Stimulated activated CD4-positive, alpha-beta T cell treated with anti-CD3 and anti-CD28 coated beads, Interleukin-15, amount 100 ng/mL, for 48 hours (primary cell): ENCODE measurements around the gene LHFPL5.

ENCODE experiments used
- DNase-seq, 2 donors: peaks; one replicate each; pipeline ENCODE4 v3.0.0-alpha.2; 2020; ENCODE audit warnings: low read depth in 2 of 2

Gene LHFPL5

GRCh38 chr6:35804996-35805736 is at the start of gene LHFPL5:
TSS of gene LHFPL5 (plus strand) at chr6:35805352. CDS start at chr6:35805671, 319 bp downstream.
- peak in 1 of 2 donors; percentile 32 for DNase-seq

GRCh38 chr6:35757456-35758123 is 47.6 kb upstream of the LHFPL5 start:
- DNase-seq = no peak

GRCh38 chr6:35759426-35759825 is 45.7 kb upstream of the LHFPL5 start:
- no peak for DNase-seq

GRCh38 chr6:35765739-35766138 is 39.4 kb upstream of the LHFPL5 start:
- no peak for DNase-seq

- DNase-seq = no peak
Observed at GRCh38 chr6:35769211-35769610, 35.9 kb upstream of the LHFPL5 start.

GRCh38 chr6:35771343-35771627 is 33.9 kb upstream of the LHFPL5 start:
- DNase-seq = no peak

GRCh38 chr6:35774116-35774794 is 30.9 kb upstream of the LHFPL5 start:
- DNase-seq = no peak

- DNase-seq = no peak
Observed at GRCh38 chr6:35775031-35775430, 30.1 kb upstream of the LHFPL5 start.

GRCh38 chr6:35776364-35777215 is 28.6 kb upstream of the LHFPL5 start, which contains the start of gene CLPSL2:
TSS of gene CLPSL2 (plus strand) at chr6:35776598. CDS start at chr6:35776619, 21 bp downstream.
- DNase-seq = no peak

- no peak for DNase-seq
Observed at GRCh38 chr6:35777356-35778102, 27.6 kb upstream of the LHFPL5 start.

GRCh38 chr6:35778437-35778836 is 26.7 kb upstream of the LHFPL5 start:
- no peak for DNase-seq

GRCh38 chr6:35780719-35781118 is 24.4 kb upstream of the LHFPL5 start, which contains the start of gene CLPSL1:
TSS of gene CLPSL1 (plus strand) at chr6:35781019. CDS start at chr6:35781111, 92 bp downstream.
- DNase-seq = no peak

- DNase-seq = no peak
Observed at GRCh38 chr6:35781290-35781689, 23.9 kb upstream of the LHFPL5 start.

GRCh38 chr6:35782424-35782823 is 22.7 kb upstream of the LHFPL5 start:
- DNase-seq = no peak

- no peak for DNase-seq
Observed at GRCh38 chr6:35784200-35784599, 21.0 kb upstream of the LHFPL5 start.

GRCh38 chr6:35786272-35786671 is 18.9 kb upstream of the LHFPL5 start:
- no peak for DNase-seq

GRCh38 chr6:35786810-35787209 is 18.3 kb upstream of the LHFPL5 start:
- DNase-seq = no peak

GRCh38 chr6:35787266-35788218 is 17.6 kb upstream of the LHFPL5 start:
- DNase-seq = no peak

GRCh38 chr6:35788423-35788982 is 16.6 kb upstream of the LHFPL5 start:
- no peak for DNase-seq

GRCh38 chr6:35790683-35791082 is 14.5 kb upstream of the LHFPL5 start:
- DNase-seq = no peak
